ENCODE data around the gene SREBF1. TPM values are rescaled to one million over a fixed set of nuclear protein-coding genes. Genes with fewer than 3 reads are reported as not detected.

Gene SREBF1
- total and polyA plus RNA-seq, 2 of the 4 experiments (the other 2 are of a cell fraction): 3.4 to 20.4 TPM

DNA sequence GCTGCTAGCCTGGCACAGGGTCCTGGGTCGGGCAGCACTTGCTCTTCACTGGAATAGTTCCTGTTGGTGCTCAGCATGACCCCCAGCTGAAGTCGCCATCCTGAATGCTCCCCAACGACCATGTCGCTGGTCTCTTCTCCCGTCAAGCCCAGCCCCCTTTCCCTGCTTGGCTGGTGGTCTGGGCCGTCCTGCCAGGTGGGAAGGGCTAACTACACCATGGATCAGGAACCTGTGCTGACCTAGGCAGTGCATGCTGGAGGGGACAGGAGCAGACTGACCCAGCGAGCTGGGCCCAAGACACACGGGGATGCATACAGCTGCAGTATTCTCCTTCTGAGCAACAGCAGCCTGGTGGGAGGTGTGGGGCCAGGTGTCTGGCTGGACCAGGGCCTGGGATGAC, 9.2 kb upstream of the SREBF1 start:
- Histone ChIP-seq H4K8ac (ENCODE audit: low read depth in 2 of 2, low read length in 2 of 2) (no peak overlapping the region), H3K4me1 (ENCODE audit: control insufficient read depth, insufficient read depth, low read length) (peaks cover 9% of the 10 kb centered on the region), H3K9ac (ENCODE audit: low read depth, low read length) (no peak overlapping the region), H3K14ac (replicated peaks; ENCODE audit: low read depth, low read length) (no peak overlapping the region), H2AK5ac (ENCODE audit: low read depth, low read length) (no peak overlapping the region), H3K36me3 (ENCODE audit: control insufficient read depth, insufficient read depth, low read length) (peaks cover 11% of the 10 kb centered on the region; the same call in 1 of the 2 replicates), H3K27me3 (ENCODE audit: control insufficient read depth, insufficient read depth, low read length) (no peaks in the 10 kb centered on the region), H4K5ac (ENCODE audit: low read depth, low read length) (no peak overlapping the region), H3K4me2 (ENCODE audit: low read depth, low read length) (no peak overlapping the region), H2BK5ac (ENCODE audit: low read depth, low read length, poor library complexity, severe bottlenecking) (no peak overlapping the region), H4K20me1 (ENCODE audit: insufficient read depth, low read length) (no peaks in the 10 kb centered on the region), H3K56ac (ENCODE audit: extremely low read depth, insufficient read depth, low read length) (no peak overlapping the region), H2BK20ac (ENCODE audit: low read depth, low read length) (no peak overlapping the region), H4K91ac (ENCODE audit: insufficient read depth, low read depth, low read length) (no peak overlapping the region), H3K4me3 (ENCODE audit: insufficient read depth, low read depth, low read length) (no peak overlapping the region), H3K18ac (ENCODE audit: low read depth, low read length) (no peak overlapping the region), H3K79me1 (ENCODE audit: low read depth in 1 of 2, low read length in 2 of 2) (no peaks in the 10 kb centered on the region), H2AK9ac (replicated peaks; ENCODE audit: low read depth, low read length, poor library complexity) (no peak overlapping the region), H3K27ac (ENCODE audit: insufficient read depth, low read length) (no peak overlapping the region), H3K4ac (ENCODE audit: low read depth, low read length) (no peak overlapping the region), H2BK15ac (ENCODE audit: low read depth, low read length) (no peak overlapping the region), H2BK120ac (ENCODE audit: low read depth, low read length) (no peak overlapping the region), H2AFZ (replicated peaks; ENCODE audit: low read length, poor library complexity) (no peak overlapping the region), H3K23ac (ENCODE audit: low read depth, low read length) (no peak overlapping the region), H3K9me3 (ENCODE audit: control insufficient read depth, insufficient read depth, low read length) (no peaks in the 10 kb centered on the region), H3K9me1 (ENCODE audit: insufficient read depth, low read length) (peaks cover 10% of the 10 kb centered on the region)
- ATAC-seq (ENCODE audit: low read depth) (no peak), DNase-seq (no peak)
- in situ Hi-C loops (cut with MboI; ENCODE audit: low sequenced_read_pairs) (no loop called here), intact Hi-C loops (cut with micrococcal nuclease) (no loop called here), dilution Hi-C loops (cut with HindIII; ENCODE audit: low sequenced_read_pairs, unreplicated experiment) (no loop called here)
- ChIA-PET CTCF (no interaction called here), POLR2A (ENCODE audit: unreplicated experiment) (no interaction called here)
- no peak for TF ChIP-seq RFX5 (IDR thresholded peaks at IDR 0.05; ENCODE audit: low read depth, low read length)
- no peak for TF ChIP-seq MXI1 (IDR thresholded peaks at IDR 0.05; ENCODE audit: borderline replicate concordance, low read depth, low read length)
- no peak for TF ChIP-seq CEBPB (IDR thresholded peaks at IDR 0.05; ENCODE audit: low read depth, low read length)
- no peak for TF ChIP-seq RCOR1 (IDR thresholded peaks at IDR 0.05; ENCODE audit: insufficient replicate concordance, low read length)
- TF ChIP-seq, protein P1, sequence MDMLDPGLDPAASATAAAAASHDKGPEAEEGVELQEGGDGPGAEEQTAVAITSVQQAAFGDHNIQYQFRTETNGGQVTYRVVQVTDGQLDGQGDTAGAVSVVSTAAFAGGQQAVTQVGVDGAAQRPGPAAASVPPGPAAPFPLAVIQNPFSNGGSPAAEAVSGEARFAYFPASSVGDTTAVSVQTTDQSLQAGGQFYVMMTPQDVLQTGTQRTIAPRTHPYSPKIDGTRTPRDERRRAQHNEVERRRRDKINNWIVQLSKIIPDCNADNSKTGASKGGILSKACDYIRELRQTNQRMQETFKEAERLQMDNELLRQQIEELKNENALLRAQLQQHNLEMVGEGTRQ (IDR thresholded peaks at IDR 0.05; ENCODE audit: low read depth, low read length): no peak
- TF ChIP-seq NFE2L2 (IDR thresholded peaks at IDR 0.05; ENCODE audit: low read depth, low read length): no peak
- TF ChIP-seq, protein P2, sequence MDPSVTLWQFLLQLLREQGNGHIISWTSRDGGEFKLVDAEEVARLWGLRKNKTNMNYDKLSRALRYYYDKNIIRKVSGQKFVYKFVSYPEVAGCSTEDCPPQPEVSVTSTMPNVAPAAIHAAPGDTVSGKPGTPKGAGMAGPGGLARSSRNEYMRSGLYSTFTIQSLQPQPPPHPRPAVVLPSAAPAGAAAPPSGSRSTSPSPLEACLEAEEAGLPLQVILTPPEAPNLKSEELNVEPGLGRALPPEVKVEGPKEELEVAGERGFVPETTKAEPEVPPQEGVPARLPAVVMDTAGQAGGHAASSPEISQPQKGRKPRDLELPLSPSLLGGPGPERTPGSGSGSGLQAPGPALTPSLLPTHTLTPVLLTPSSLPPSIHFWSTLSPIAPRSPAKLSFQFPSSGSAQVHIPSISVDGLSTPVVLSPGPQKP (IDR thresholded peaks at IDR 0.05; ENCODE audit: borderline replicate concordance, low read depth, low read length): no peak
- no peak for TF ChIP-seq FOS (IDR thresholded peaks at IDR 0.05; ENCODE audit: low read depth, low read length)
- no peak for TF ChIP-seq POLR2A (IDR thresholded peaks at IDR 0.05; ENCODE audit: low read depth, low read length)
- TF ChIP-seq BHLHE40 (IDR thresholded peaks at IDR 0.05; ENCODE audit: low read depth, low read length): no peak
- no peak for TF ChIP-seq CHD1 (IDR thresholded peaks at IDR 0.05; ENCODE audit: low read depth, low read length)
- no peak for TF ChIP-seq SMC3 (IDR thresholded peaks at IDR 0.05; ENCODE audit: low read depth, low read length)
- no peak for TF ChIP-seq MAFK (IDR thresholded peaks at IDR 0.05; ENCODE audit: low read depth, low read length)
- TF ChIP-seq RAD21 (IDR thresholded peaks at IDR 0.05; ENCODE audit: low read length): no peak
- TF ChIP-seq MAZ (IDR thresholded peaks at IDR 0.05; ENCODE audit: borderline replicate concordance, low read depth, low read length): no peak
- TF ChIP-seq, protein P3, sequence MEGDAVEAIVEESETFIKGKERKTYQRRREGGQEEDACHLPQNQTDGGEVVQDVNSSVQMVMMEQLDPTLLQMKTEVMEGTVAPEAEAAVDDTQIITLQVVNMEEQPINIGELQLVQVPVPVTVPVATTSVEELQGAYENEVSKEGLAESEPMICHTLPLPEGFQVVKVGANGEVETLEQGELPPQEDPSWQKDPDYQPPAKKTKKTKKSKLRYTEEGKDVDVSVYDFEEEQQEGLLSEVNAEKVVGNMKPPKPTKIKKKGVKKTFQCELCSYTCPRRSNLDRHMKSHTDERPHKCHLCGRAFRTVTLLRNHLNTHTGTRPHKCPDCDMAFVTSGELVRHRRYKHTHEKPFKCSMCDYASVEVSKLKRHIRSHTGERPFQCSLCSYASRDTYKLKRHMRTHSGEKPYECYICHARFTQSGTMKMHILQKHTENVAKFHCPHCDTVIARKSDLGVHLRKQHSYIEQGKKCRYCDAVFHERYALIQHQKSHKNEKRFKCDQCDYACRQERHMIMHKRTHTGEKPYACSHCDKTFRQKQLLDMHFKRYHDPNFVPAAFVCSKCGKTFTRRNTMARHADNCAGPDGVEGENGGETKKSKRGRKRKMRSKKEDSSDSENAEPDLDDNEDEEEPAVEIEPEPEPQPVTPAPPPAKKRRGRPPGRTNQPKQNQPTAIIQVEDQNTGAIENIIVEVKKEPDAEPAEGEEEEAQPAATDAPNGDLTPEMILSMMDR (conservative IDR thresholded peaks at IDR 0.05; ENCODE audit: low read depth, low read length): no peak
- 67% methylated on average over 1 of the region's 8 CpGs; no CpG with 5 or more reads in 1 of the 2 experiments for WGBS, 2 experiments (ENCODE audit: extremely low coverage in 2 of 2, insufficient read length in 1 of 2)
- no TSS peak for BruUV-seq (replicated peaks)

Data from IMR-90 (cell line).